NB4 (cell line): ENCODE data around the gene SPINK4.

Source experiments
- DNase-seq: peaks from one replicate; pipeline ENCODE4 v3.0.0; 2010; ENCODE audit warnings: low read depth
- H3K4me3 ChIP-seq: one replicate; pipeline ENCODE4 v1.5.1; 2011; ENCODE audit warnings: mild to moderate bottlenecking, low read depth, low read length, moderate library complexity
- CTCF ChIP-seq: IDR thresholded peaks from one replicate; pipeline ENCODE4 v1.5.1; 2012; ENCODE audit warnings: low read depth, low read length
- MAX ChIP-seq: IDR thresholded peaks from 2 replicates; pipeline ENCODE4 v1.6.1; 2011; ENCODE audit warnings: low read depth, low read length
- MYC ChIP-seq: IDR thresholded peaks from 2 replicates; pipeline ENCODE4 v1.6.1; 2011; ENCODE audit warnings: low read depth, low read length
- POLR2A ChIP-seq: IDR thresholded peaks from 2 replicates; pipeline ENCODE4 v1.6.1; 2011; ENCODE audit warnings: mild to moderate bottlenecking; ENCODE audit not compliant: insufficient read length; ENCODE audit errors: extremely low read depth

The SPINK4 gene

GRCh38 chr9:33231623-33231942, 8.4 kb upstream of the SPINK4 start:
- no peak for DNase-seq
- no peak overlapping the region for H3K4me3 ChIP-seq
- no peak for TF ChIP-seq POLR2A
- no peak for TF ChIP-seq MAX
- TF ChIP-seq CTCF = no peak

- H3K4me3 ChIP-seq = no peak overlapping the region
- no peak for DNase-seq
- TF ChIP-seq MAX (no peak), MYC (no peak), POLR2A (no peak), CTCF (no peak)
Observed at GRCh38 chr9:33232815-33233214, 7.2 kb upstream of the SPINK4 start.

GRCh38 chr9:33233626-33234342, 6.2 kb upstream of the SPINK4 start:
- H3K4me3 ChIP-seq = no peak overlapping the region
- TF ChIP-seq MYC (no peak), CTCF (no peak), MAX (no peak), POLR2A (no peak)
- DNase-seq = no peak

GRCh38 chr9:33234511-33235467, 5.2 kb upstream of the SPINK4 start:
- no peak for TF ChIP-seq MYC
- no peak for TF ChIP-seq CTCF
- no peak for TF ChIP-seq MAX
- no peak for TF ChIP-seq POLR2A
- H3K4me3 ChIP-seq = no peak overlapping the region
- DNase-seq = no peak

GRCh38 chr9:33236571-33236970, 3.4 kb upstream of the SPINK4 start:
- DNase-seq = no peak
- no peak overlapping the region for H3K4me3 ChIP-seq
- TF ChIP-seq MAX (no peak), POLR2A (no peak), CTCF (no peak), MYC (no peak)
